Fibroblast of villous mesenchyme (primary cell): Measurements from ENCODE around the gene DISC1. TPM values are rescaled to one million over a fixed set of nuclear protein-coding genes. Genes with fewer than 3 reads are reported as not detected.

ENCODE experiments used
- DNase-seq: peaks from one replicate; pipeline ENCODE4 v3.0.0-alpha.2; 2010; ENCODE audit warnings: low read depth
- H3K4me3 ChIP-seq: 2 replicates; pipeline ENCODE4 v1.5.1; 2011; ENCODE audit warnings: low read depth, mild to moderate bottlenecking, low read length
- total RNA-seq: library from RNA; depleted of rRNA; stranded (reverse); fragments of >200 nt; gene quantifications from 2 replicates; pipeline ENCODE4 v1.2.3, GENCODE V29; 2012
- TF ChIP-seq, protein P1 (sequence below): IDR thresholded peaks from 2 replicates; pipeline ENCODE4 v1.5.1; 2012; ENCODE audit warnings: low read depth, mild to moderate bottlenecking, low read length; ENCODE audit not compliant: insufficient read depth

Gene DISC1
- total RNA-seq, 1 donor, result 9.9 TPM

DNA sequence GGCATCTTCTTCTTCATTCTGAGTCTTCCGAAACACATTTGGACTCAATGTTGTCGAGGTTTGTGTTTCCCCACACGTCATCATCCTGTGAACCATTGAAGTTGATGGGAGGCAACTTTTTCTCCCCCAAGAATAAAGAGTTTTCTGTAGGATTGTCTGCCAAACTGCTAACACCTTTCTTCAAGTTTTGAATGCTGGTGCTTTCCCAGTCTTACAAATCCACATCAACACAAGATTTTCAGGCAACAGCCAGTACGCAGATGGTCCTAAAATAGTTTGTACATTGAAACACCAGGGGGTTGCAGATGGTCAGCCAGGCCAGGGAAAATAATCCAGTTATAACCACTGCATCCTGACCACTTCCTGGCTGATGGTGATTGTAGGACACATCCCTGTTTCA lies 187.9 kb downstream of the DISC1 start:
- no peak overlapping the region for H3K4me3 ChIP-seq
- TF ChIP-seq, protein P1, sequence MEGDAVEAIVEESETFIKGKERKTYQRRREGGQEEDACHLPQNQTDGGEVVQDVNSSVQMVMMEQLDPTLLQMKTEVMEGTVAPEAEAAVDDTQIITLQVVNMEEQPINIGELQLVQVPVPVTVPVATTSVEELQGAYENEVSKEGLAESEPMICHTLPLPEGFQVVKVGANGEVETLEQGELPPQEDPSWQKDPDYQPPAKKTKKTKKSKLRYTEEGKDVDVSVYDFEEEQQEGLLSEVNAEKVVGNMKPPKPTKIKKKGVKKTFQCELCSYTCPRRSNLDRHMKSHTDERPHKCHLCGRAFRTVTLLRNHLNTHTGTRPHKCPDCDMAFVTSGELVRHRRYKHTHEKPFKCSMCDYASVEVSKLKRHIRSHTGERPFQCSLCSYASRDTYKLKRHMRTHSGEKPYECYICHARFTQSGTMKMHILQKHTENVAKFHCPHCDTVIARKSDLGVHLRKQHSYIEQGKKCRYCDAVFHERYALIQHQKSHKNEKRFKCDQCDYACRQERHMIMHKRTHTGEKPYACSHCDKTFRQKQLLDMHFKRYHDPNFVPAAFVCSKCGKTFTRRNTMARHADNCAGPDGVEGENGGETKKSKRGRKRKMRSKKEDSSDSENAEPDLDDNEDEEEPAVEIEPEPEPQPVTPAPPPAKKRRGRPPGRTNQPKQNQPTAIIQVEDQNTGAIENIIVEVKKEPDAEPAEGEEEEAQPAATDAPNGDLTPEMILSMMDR, result no peak
- no peak for DNase-seq

- TF ChIP-seq, protein P1, result no peak
- H3K4me3 ChIP-seq, result no peak overlapping the region
- DNase-seq, result no peak
These were observed 191.2 kb downstream of the DISC1 start for GRCh38 chr1:231817801-231818200.

DNA sequence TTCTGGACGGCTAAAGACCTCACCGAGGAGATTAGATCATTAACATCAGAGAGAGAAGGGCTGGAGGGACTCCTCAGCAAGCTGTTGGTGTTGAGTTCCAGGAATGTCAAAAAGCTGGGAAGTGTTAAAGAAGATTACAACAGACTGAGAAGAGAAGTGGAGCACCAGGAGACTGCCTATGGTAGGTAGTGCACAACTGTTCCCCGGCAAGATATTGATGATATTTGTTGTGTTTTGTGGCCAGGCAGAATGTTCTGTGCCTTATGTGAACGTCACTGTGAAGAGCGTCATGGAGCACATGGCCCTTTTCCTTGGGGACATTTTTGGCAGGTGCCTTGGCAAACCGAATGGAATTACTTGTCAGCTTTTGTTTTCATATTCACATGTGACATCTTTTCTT lies 191.7 kb downstream of the DISC1 start:
- TF ChIP-seq, protein P1, result no peak
- DNase-seq, result no peak
- H3K4me3 ChIP-seq, result no peak overlapping the region

GRCh38 chr1:231821281-231821680 lies 194.7 kb downstream of the DISC1 start:
- TF ChIP-seq, protein P1, result no peak
- DNase-seq, result no peak
- H3K4me3 ChIP-seq, result no peak overlapping the region

- TF ChIP-seq, protein P1, result no peak
These were observed 195.5 kb downstream of the DISC1 start for GRCh38 chr1:231822041-231822440.

GRCh38 chr1:231826566-231826965 lies 200.0 kb downstream of the DISC1 start:
- TF ChIP-seq, protein P1, result no peak
- DNase-seq, result no peak
- H3K4me3 ChIP-seq, result no peak overlapping the region

More at GRCh38 chr1:231822041-231822440, 195.5 kb downstream of the DISC1 start:
- no peak for DNase-seq
- H3K4me3 ChIP-seq, result no peak overlapping the region
